ELF-1 (cell line): ENCODE results near the gene KIF26B.

Source experiments
- DNase-seq: peaks from one replicate; pipeline ENCODE4 v3.0.0-alpha.2; 2016; ENCODE audit warnings: low read depth, low spot score

KIF26B gene

GRCh38 chr1:245278846-245279245 lies 124.1 kb downstream of the KIF26B start:
- DNase-seq = peak; percentile 18

GRCh38 chr1:245279346-245279745 lies 124.6 kb downstream of the KIF26B start:
- DNase-seq = peak; percentile 21

GRCh38 chr1:245283001-245283400 lies 128.2 kb downstream of the KIF26B start:
- peak; percentile 60 for DNase-seq

GRCh38 chr1:245285168-245285567 lies 130.4 kb downstream of the KIF26B start:
- no peak for DNase-seq

- no peak for DNase-seq
Measured at GRCh38 chr1:245288796-245289195, 134.0 kb downstream of the KIF26B start.

- peak; percentile 79 for DNase-seq
Measured at GRCh38 chr1:245290836-245291235, 136.1 kb downstream of the KIF26B start.

- DNase-seq = no peak
Measured at GRCh38 chr1:245291351-245291750, 136.6 kb downstream of the KIF26B start.

- no peak for DNase-seq
Measured at GRCh38 chr1:245292141-245292540, 137.4 kb downstream of the KIF26B start.

GRCh38 chr1:245292553-245292952 lies 137.8 kb downstream of the KIF26B start:
- no peak for DNase-seq

- no peak for DNase-seq
Measured at GRCh38 chr1:245294020-245294419, 139.2 kb downstream of the KIF26B start.

- no peak for DNase-seq
Measured at GRCh38 chr1:245298781-245299180, 144.0 kb downstream of the KIF26B start.

- DNase-seq = no peak
Measured at GRCh38 chr1:245301162-245301580, 146.4 kb downstream of the KIF26B start.

- DNase-seq = no peak
Measured at GRCh38 chr1:245301921-245302320, 147.1 kb downstream of the KIF26B start.

- no peak for DNase-seq
Measured at GRCh38 chr1:245304698-245305097, 149.9 kb downstream of the KIF26B start.

GRCh38 chr1:245306020-245306419 lies 151.2 kb downstream of the KIF26B start:
- no peak for DNase-seq

- no peak for DNase-seq
Measured at GRCh38 chr1:245306628-245307410, 152.0 kb downstream of the KIF26B start.

- peak; percentile 75 for DNase-seq
Measured at GRCh38 chr1:245310571-245311531, 156.1 kb downstream of the KIF26B start.

GRCh38 chr1:245311887-245312536 lies 157.2 kb downstream of the KIF26B start:
- DNase-seq = no peak

GRCh38 chr1:245313576-245313975 lies 158.8 kb downstream of the KIF26B start:
- DNase-seq = no peak

- DNase-seq = peak; percentile 46
Measured at GRCh38 chr1:245316784-245317183, 162.0 kb downstream of the KIF26B start.

- peak; percentile 90 for DNase-seq
Measured at GRCh38 chr1:245317217-245317616, 162.4 kb downstream of the KIF26B start.

- no peak for DNase-seq
Measured at GRCh38 chr1:245319094-245319493, 164.3 kb downstream of the KIF26B start.
